A673 (cell line): ENCODE measurements around the gene DCLRE1A.

ENCODE experiments used
- CTCF ChIP-seq: fragments of 300-800, 200-600 bp; sonication (generic); conservative IDR thresholded peaks from 2 replicates; pipeline ENCODE4 v1.5.1; 2017; ENCODE audit warnings: low read depth, mild to moderate bottlenecking, antibody characterized with exemption, low read length, moderate library complexity, mixed read lengths
- EZH2 ChIP-seq: fragments of 200-600 bp; sonication (generic); IDR thresholded peaks from 2 replicates; pipeline ENCODE4 v1.6.1; 2017; ENCODE audit warnings: borderline replicate concordance, low read depth, mild to moderate bottlenecking, mixed read lengths, antibody characterized with exemption, low read length; ENCODE audit not compliant: poor library complexity, severe bottlenecking

GRCh38 chr10:113897693-113898618 lies 44.1 kb upstream of the DCLRE1A start:
- TF ChIP-seq CTCF (no peak), EZH2 (no peak)
